Measurements from ENCODE around the gene SIX3. TPM values are rescaled to one million over a fixed set of nuclear protein-coding genes. Genes with fewer than 3 reads are reported as not detected.

The SIX3 gene
- total and polyA plus RNA-seq, 4 donors: 0.02 to 0.06 TPM; not detected in 2

GRCh38 chr2:44946372-44947027 is 5.0 kb downstream of the SIX3 start:
- no peak for TF ChIP-seq CTCF (IDR thresholded peaks at IDR 0.05; ENCODE audit: control extremely low read depth, extremely low read depth)
- Histone ChIP-seq H3K9ac (ENCODE audit: insufficient read depth in 1 of 2, low read length in 2 of 2) (no peak overlapping the region), H3K4me1 (ENCODE audit: control insufficient read depth in 5 of 5, insufficient read depth in 5 of 5, low read length in 5 of 5) (peaks cover 0 to 27% (median 14%) of the 10 kb centered on the region in 5 donors), H3K27me3 (ENCODE audit: control insufficient read depth in 3 of 3, insufficient read depth in 3 of 3, low read length in 2 of 3) (peaks cover 10 to 95% (median 80%) of the 10 kb centered on the region in 3 donors), H3K36me3 (ENCODE audit: control insufficient read depth in 4 of 4, insufficient read depth in 4 of 4, low read length in 4 of 4) (no peaks in the 10 kb centered on the region), H3K9me3 (ENCODE audit: control insufficient read depth in 4 of 4, insufficient read depth in 3 of 4, low read length in 3 of 4) (peaks cover 0 to 7% (median 0%) of the 10 kb centered on the region in 4 donors), H3K4me3 (no peak overlapping the region), H3K27ac (ENCODE audit: low read depth in 1 of 2, low read length in 1 of 2) (no peak overlapping the region)
- DNase-seq: no peak
- WGBS, 2 donors: 52 to 64% methylated on average over 11 of the region's 11 CpGs
- ATAC-seq (ENCODE audit: insufficient read depth, low FRiP score): no peak

- DNase-seq: no peak
- no peak for ATAC-seq (ENCODE audit: insufficient read depth, low FRiP score)
- Histone ChIP-seq H3K36me3 (ENCODE audit: control insufficient read depth in 4 of 4, insufficient read depth in 4 of 4, low read length in 4 of 4) (no peaks in the 10 kb centered on the region), H3K4me3 (no peak overlapping the region), H3K27me3 (ENCODE audit: control insufficient read depth in 3 of 3, insufficient read depth in 3 of 3, low read length in 2 of 3) (peaks cover 15 to 94% (median 79%) of the 10 kb centered on the region in 3 donors), H3K9me3 (ENCODE audit: control insufficient read depth in 4 of 4, insufficient read depth in 3 of 4, low read length in 3 of 4) (peaks cover 0 to 7% (median 0%) of the 10 kb centered on the region in 4 donors), H3K4me1 (ENCODE audit: control insufficient read depth in 5 of 5, insufficient read depth in 5 of 5, low read length in 5 of 5) (peaks cover 0 to 22% (median 14%) of the 10 kb centered on the region in 5 donors), H3K9ac (ENCODE audit: insufficient read depth in 1 of 2, low read length in 2 of 2) (no peak overlapping the region), H3K27ac (ENCODE audit: low read depth in 1 of 2, low read length in 1 of 2) (no peak overlapping the region)
- no peak for TF ChIP-seq CTCF (IDR thresholded peaks at IDR 0.05; ENCODE audit: control extremely low read depth, extremely low read depth)
- whole genome bisulfite sequencing, 2 donors: 67 to 73% methylated on average over 5 of the region's 5 CpGs
Measured at GRCh38 chr2:44947028-44947375, 5.5 kb downstream of the SIX3 start.

GRCh38 chr2:44948565-44949328 is 7.2 kb downstream of the SIX3 start:
- ATAC-seq (ENCODE audit: insufficient read depth, low FRiP score): no peak
- H3K4me1 ChIP-seq (ENCODE audit: control insufficient read depth in 5 of 5, insufficient read depth in 5 of 5, low read length in 5 of 5): peaks cover 0 to 20% (median 10%) of the 10 kb centered on the region in 5 donors
- H3K9ac ChIP-seq (ENCODE audit: insufficient read depth in 1 of 2, low read length in 2 of 2): no peak overlapping the region
- no peak for DNase-seq
- H3K36me3 ChIP-seq (ENCODE audit: control insufficient read depth in 4 of 4, insufficient read depth in 4 of 4, low read length in 4 of 4): no peaks in the 10 kb centered on the region
- peaks cover 0 to 7% (median 0%) of the 10 kb centered on the region in 4 donors for H3K9me3 ChIP-seq (ENCODE audit: control insufficient read depth in 4 of 4, insufficient read depth in 3 of 4, low read length in 3 of 4)
- H3K4me3 ChIP-seq: no peak overlapping the region
- H3K27ac ChIP-seq (ENCODE audit: low read depth in 1 of 2, low read length in 1 of 2): no peak overlapping the region
- WGBS, 2 donors: 58 to 70% methylated on average over 18 of the region's 18 CpGs
- peaks cover 23 to 93% (median 83%) of the 10 kb centered on the region in 3 donors for H3K27me3 ChIP-seq (ENCODE audit: control insufficient read depth in 3 of 3, insufficient read depth in 3 of 3, low read length in 2 of 3)
- TF ChIP-seq CTCF (IDR thresholded peaks at IDR 0.05; ENCODE audit: control extremely low read depth, extremely low read depth): no peak
